Renal cortical epithelial cell (primary cell): ENCODE measurements around the gene EVI5L. TPM values are rescaled to one million over a fixed set of nuclear protein-coding genes. Genes with fewer than 3 reads are reported as not detected.

Experiments used
- DNase-seq: peaks from one replicate; pipeline ENCODE4 v3.0.0-alpha.2; 2011; ENCODE audit warnings: low read depth
- total RNA-seq: library from RNA; depleted of rRNA; stranded (reverse); fragments of >200 nt; gene quantifications from 2 replicates; pipeline ENCODE4 v1.2.3, GENCODE V29; 2014

EVI5L gene
- total RNA-seq, 1 donor from 2014 or later = 22.9 TPM

DNA sequence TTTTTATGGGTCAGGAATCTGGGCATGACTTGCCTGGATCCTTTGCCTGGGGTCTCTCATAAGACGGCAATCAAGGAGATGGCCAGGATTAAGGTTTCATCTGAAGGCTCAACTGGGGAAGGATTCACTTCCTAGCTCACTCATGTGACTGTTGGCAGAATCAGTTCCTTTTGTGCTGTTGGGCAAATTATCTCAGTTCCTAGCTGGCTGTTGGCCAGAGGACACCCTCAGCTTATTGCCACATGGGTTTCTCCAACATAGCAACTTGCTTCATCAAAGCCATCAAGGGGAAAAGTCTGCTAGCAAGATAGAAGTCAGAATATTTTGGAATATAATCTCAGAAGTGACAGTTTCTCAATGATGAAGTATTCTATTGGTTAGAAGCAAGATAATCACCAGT is 12.2 kb upstream of the EVI5L start:
- no peak for DNase-seq

GRCh38 chr19:7818806-7819205 is 11.2 kb upstream of the EVI5L start:
- DNase-seq = no peak

DNA sequence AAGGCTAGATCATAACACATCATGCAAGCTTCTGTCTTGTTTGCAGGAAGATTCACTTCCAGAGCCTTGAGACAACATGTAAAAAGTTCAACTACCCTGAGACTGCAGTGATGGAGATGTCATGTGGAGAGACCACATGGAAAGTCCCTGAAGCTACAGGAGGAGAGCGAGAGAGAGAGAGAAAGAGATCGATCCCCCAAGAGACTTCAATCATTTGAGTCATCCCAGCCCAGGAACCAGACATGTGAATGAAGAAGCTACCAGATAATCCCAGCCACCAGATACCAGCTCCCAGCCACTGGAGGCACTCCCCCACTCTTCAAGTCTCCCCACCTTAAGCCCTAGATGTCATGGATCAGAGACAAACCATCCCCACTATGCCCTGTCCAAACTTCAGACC is 10.7 kb upstream of the EVI5L start:
- no peak for DNase-seq

DNA sequence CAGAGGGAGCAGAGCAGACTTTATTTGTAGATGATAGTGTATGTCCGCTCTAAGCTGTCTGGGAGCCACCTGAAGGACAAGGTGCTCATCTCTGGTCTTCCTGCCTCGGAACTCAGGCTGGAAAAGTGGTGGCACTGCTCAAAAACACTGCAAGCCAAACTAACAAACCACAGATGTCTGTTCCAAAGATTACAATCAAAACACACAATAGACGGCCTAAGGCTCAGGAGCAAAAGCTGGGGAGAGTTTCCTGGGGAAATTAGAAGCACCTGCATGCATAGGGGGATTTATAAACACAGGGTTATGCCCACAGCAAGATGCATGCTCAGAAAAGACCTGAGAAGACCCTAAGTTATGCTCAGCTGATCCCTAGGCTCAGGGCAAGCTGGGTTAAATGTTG is 9.4 kb upstream of the EVI5L start:
- no peak for DNase-seq

GRCh38 chr19:7822910-7823515 is 7.0 kb upstream of the EVI5L start:
- DNase-seq = no peak

- DNase-seq = no peak
Observed at GRCh38 chr19:7823686-7824301, 6.2 kb upstream of the EVI5L start.

DNA sequence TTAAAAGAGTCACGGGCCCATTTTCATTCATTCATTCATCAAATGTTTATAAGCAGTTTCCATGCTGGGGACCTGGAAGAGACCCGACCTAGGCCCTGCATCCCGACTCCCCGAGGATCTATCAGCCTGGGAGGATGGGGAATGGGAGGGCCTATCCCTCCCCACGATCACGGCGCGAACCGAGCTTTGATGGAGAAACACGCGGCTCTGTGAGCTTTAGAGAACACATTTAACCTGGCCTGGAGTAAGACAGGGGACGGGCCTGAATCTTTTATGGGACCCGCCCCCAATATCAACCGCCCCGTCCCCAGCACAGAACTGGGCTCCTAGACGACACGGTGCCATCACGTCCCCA is 875 bp upstream of the EVI5L start:
- no peak for DNase-seq

- no peak for DNase-seq
Observed at GRCh38 chr19:7830272-7830771, 304 bp downstream of the EVI5L start.

DNA sequence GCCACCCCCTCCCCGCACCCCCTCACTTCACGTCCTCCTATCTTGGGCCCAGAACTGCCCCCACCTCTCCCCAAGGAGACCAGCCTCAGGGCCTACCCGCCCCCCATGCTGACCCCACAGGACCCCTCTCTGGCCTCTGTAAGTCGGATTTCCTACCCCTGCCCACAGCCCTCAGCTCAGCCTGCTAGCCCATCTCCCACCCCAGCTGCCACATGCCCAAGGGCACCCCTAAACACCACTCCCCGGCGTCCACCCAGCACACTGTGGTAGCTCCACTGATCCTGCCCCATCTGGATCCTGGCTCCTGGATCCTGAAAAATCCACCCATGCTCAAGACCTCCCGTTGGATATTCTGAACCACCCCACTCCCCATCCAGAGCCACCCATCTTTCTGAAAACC is 805 bp downstream of the EVI5L start:
- no peak for DNase-seq

DNA sequence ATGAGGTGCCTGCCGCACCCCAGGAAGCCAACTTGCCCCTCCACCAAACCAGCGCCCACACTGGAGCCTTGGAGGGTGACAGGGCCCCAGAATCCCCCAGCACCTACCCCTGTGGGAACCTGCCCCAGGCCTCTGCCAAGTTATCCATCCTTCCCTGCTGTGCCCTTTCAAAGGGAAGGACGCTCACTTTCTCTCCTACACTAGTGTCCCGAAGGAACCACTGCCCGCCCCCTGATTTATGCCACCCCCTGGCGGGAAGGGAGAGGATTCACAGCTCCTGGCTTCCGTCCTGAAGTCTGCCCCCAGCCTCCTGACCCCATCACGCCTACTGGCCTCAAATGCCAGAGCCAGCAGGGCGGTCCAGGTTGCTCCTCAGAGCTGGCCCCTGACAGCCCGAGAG is 1.4 kb downstream of the EVI5L start:
- peak; percentile 38 for DNase-seq

GRCh38 chr19:7832009-7832408 is 2.0 kb downstream of the EVI5L start:
- no peak for DNase-seq

DNA sequence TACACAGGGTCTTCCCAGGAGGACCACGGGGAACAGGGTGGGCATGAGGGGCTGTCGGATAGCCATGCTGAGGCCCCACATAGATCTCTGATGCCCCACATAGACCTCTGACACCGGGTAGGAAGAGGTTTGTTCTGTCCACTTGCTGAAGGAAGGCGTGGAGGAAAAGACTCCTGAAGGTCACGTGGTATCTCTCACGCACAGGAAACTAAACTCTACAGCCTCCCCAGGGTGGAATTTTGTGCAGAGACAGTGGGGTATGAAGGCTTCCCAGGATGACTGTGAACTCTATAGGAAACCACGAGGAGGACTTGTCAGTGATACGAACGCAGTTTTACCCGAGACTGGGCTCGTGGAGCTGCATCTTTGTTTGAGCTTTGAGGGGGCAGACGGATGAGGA is 2.8 kb downstream of the EVI5L start:
- no peak for DNase-seq

- DNase-seq = peak; percentile 15
Observed at GRCh38 chr19:7833225-7834099, 3.4 kb downstream of the EVI5L start.

GRCh38 chr19:7839476-7839875 is 9.5 kb downstream of the EVI5L start:
- DNase-seq = no peak

- no peak for DNase-seq
Observed at GRCh38 chr19:7840629-7841028, 10.6 kb downstream of the EVI5L start.

- DNase-seq = no peak
Observed at GRCh38 chr19:7841751-7842660, 12.0 kb downstream of the EVI5L start.

GRCh38 chr19:7842661-7843294 is 12.8 kb downstream of the EVI5L start:
- DNase-seq = no peak

- DNase-seq = no peak
Observed at GRCh38 chr19:7843521-7843920, 13.5 kb downstream of the EVI5L start.

DNA sequence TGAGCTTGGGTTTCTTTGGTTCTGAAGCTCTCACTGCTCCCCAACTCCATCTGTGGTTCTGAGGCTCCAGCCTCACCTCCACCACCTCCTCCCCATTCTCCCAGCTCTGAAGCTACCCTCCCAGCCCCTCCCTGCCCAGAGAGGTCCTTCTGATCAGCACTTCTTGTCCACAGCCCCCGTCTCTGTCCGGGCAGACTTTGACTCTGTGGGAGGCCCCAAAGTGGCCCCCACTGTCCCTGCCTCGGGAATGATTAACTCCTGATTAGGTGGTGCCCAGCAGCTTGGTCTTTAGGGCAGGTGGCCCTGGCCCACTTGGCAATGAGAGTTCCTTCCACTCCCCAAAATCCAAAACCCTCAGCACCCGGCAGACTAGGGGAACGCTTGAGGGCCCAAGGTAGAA is 14.4 kb downstream of the EVI5L start:
- DNase-seq = no peak

GRCh38 chr19:7844951-7845350 is 14.9 kb downstream of the EVI5L start:
- DNase-seq = no peak

- no peak for DNase-seq
Observed at GRCh38 chr19:7845390-7846154, 15.6 kb downstream of the EVI5L start.
